NCI-H82 treated with DMSO at 0.1 percent for 48 hours (cell line): ENCODE results near the gene CFAP99.
"Not testable (repeated sequence)": the region's sequence is repeated elsewhere in the genome, so short reads cannot be mapped to it uniquely, and the experiment has no call there.

Source experiments
- DNase-seq: peaks from one replicate; lab custom pipeline; 2025; ENCODE audit not compliant: unreplicated experiment; lab: John Stamatoyannopoulos, UW

The CFAP99 gene

GRCh38 chr4:2418650-2419571, at the start of gene CFAP99:
CFAP99 (plus strand) TSS chr4:2418955.
- DNase-seq: peak; percentile 67

GRCh38 chr4:2370597-2371320, 48.0 kb upstream of the CFAP99 start:
- no peak for DNase-seq

GRCh38 chr4:2371765-2372487, 46.8 kb upstream of the CFAP99 start:
- no peak for DNase-seq

- DNase-seq: no peak
Measured at GRCh38 chr4:2372488-2373030, 46.2 kb upstream of the CFAP99 start.

GRCh38 chr4:2373532-2373931, 45.2 kb upstream of the CFAP99 start:
- DNase-seq: no peak

GRCh38 chr4:2375427-2375826, 43.3 kb upstream of the CFAP99 start:
- DNase-seq: no peak

- no peak for DNase-seq
Measured at GRCh38 chr4:2377241-2377640, 41.5 kb upstream of the CFAP99 start.

- no peak for DNase-seq
Measured at GRCh38 chr4:2378401-2378800, 40.4 kb upstream of the CFAP99 start.

GRCh38 chr4:2378898-2379297, 39.9 kb upstream of the CFAP99 start:
- no peak for DNase-seq

- DNase-seq: not testable (repeated sequence)
Measured at GRCh38 chr4:2380589-2380988, 38.2 kb upstream of the CFAP99 start.

- not testable (repeated sequence) for DNase-seq
Measured at GRCh38 chr4:2382769-2383202, 36.0 kb upstream of the CFAP99 start.

- DNase-seq: not testable (repeated sequence)
Measured at GRCh38 chr4:2383220-2383631, 35.5 kb upstream of the CFAP99 start.

- no peak for DNase-seq
Measured at GRCh38 chr4:2383760-2384159, 35.0 kb upstream of the CFAP99 start.

- no peak for DNase-seq
Measured at GRCh38 chr4:2384245-2384644, 34.5 kb upstream of the CFAP99 start.

GRCh38 chr4:2385516-2385915, 33.2 kb upstream of the CFAP99 start:
- no peak for DNase-seq

- no peak for DNase-seq
Measured at GRCh38 chr4:2386717-2387116, 32.0 kb upstream of the CFAP99 start.

GRCh38 chr4:2387218-2387617, 31.5 kb upstream of the CFAP99 start:
- DNase-seq: no peak

GRCh38 chr4:2387829-2388228, 30.9 kb upstream of the CFAP99 start:
- DNase-seq: no peak

GRCh38 chr4:2388429-2389182, 30.1 kb upstream of the CFAP99 start:
- peak; percentile 87 for DNase-seq

- DNase-seq: no peak
Measured at GRCh38 chr4:2389691-2390090, 29.1 kb upstream of the CFAP99 start.
